ENCODE data around the gene RAG1. TPM values are rescaled to one million over a fixed set of nuclear protein-coding genes. Genes with fewer than 3 reads are reported as not detected.

Gene RAG1
- total and polyA plus RNA-seq, 9 of the 15 experiments (the other 6 are each of a cell fraction or from before 2014, with no cell fraction given): 0.49 to 2.5 (median 1.7) TPM

DNA sequence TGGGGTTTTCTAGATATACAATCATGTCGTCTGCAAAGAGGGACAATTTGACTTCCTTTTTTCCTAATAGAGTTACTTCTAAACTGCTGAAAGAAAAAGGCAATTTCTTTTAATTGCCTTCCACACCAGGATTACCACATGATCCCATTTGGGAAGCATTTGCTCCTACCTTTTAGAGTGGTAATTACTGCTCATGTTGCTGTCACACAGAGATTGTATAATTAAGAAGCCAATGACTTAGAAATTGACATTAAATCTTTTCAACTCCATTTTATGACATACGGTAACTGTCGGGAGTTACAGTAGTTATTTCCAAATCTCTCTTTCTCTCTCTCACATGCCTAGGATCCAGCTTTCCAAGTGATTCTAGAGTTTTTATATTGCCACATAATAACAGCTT is 48.0 kb downstream of the RAG1 start:
- H3K4me2 ChIP-seq (ENCODE audit: insufficient read depth, low read length): no peak overlapping the region
- no peak for FAIRE-seq
- whole genome bisulfite sequencing (ENCODE audit: insufficient coverage, low coverage, missing lambda C conversion rate): 27% methylated on average over 3 of the region's 3 CpGs

More for the DNA sequence above, 48.0 kb downstream of the RAG1 start:
- ChIA-PET POLR2A (no interaction called here), CTCF (ENCODE audit: low intra/inter-chr PET ratio) (interaction anchor here (1.1 kb wide), 1 partner anchor 52 kb away, joined by 3 read pairs; no protein-coding TSS in a partner anchor)
- in situ Hi-C loops (cut with MboI) (no loop called here), intact Hi-C loops (cut with micrococcal nuclease) (no loop called here)
- no peak overlapping the region for H3K9ac ChIP-seq (ENCODE audit: insufficient read depth in 1 of 2, low read depth in 2 of 2, low read length in 2 of 2)
- no TSS peak for BruUV-seq (replicated peaks)
- no peaks in the 10 kb centered on the region for H3K79me2 ChIP-seq (ENCODE audit: control insufficient read depth, insufficient read depth, low read length)
- H4K20me1 ChIP-seq (replicated peaks; ENCODE audit: control insufficient read depth, insufficient read depth, low read length): no peaks in the 10 kb centered on the region
- H3K9me1 ChIP-seq (ENCODE audit: control insufficient read depth, insufficient read depth, low read length): no peaks in the 10 kb centered on the region
- TF ChIP-seq SREBF2 (CRISPR knock-in tag; IDR thresholded peaks at IDR 0.05): no peak
- TF ChIP-seq STAG1 (CRISPR knock-in tag; IDR thresholded peaks at IDR 0.05; ENCODE audit: borderline replicate concordance): no peak
- TF ChIP-seq, protein P1, sequence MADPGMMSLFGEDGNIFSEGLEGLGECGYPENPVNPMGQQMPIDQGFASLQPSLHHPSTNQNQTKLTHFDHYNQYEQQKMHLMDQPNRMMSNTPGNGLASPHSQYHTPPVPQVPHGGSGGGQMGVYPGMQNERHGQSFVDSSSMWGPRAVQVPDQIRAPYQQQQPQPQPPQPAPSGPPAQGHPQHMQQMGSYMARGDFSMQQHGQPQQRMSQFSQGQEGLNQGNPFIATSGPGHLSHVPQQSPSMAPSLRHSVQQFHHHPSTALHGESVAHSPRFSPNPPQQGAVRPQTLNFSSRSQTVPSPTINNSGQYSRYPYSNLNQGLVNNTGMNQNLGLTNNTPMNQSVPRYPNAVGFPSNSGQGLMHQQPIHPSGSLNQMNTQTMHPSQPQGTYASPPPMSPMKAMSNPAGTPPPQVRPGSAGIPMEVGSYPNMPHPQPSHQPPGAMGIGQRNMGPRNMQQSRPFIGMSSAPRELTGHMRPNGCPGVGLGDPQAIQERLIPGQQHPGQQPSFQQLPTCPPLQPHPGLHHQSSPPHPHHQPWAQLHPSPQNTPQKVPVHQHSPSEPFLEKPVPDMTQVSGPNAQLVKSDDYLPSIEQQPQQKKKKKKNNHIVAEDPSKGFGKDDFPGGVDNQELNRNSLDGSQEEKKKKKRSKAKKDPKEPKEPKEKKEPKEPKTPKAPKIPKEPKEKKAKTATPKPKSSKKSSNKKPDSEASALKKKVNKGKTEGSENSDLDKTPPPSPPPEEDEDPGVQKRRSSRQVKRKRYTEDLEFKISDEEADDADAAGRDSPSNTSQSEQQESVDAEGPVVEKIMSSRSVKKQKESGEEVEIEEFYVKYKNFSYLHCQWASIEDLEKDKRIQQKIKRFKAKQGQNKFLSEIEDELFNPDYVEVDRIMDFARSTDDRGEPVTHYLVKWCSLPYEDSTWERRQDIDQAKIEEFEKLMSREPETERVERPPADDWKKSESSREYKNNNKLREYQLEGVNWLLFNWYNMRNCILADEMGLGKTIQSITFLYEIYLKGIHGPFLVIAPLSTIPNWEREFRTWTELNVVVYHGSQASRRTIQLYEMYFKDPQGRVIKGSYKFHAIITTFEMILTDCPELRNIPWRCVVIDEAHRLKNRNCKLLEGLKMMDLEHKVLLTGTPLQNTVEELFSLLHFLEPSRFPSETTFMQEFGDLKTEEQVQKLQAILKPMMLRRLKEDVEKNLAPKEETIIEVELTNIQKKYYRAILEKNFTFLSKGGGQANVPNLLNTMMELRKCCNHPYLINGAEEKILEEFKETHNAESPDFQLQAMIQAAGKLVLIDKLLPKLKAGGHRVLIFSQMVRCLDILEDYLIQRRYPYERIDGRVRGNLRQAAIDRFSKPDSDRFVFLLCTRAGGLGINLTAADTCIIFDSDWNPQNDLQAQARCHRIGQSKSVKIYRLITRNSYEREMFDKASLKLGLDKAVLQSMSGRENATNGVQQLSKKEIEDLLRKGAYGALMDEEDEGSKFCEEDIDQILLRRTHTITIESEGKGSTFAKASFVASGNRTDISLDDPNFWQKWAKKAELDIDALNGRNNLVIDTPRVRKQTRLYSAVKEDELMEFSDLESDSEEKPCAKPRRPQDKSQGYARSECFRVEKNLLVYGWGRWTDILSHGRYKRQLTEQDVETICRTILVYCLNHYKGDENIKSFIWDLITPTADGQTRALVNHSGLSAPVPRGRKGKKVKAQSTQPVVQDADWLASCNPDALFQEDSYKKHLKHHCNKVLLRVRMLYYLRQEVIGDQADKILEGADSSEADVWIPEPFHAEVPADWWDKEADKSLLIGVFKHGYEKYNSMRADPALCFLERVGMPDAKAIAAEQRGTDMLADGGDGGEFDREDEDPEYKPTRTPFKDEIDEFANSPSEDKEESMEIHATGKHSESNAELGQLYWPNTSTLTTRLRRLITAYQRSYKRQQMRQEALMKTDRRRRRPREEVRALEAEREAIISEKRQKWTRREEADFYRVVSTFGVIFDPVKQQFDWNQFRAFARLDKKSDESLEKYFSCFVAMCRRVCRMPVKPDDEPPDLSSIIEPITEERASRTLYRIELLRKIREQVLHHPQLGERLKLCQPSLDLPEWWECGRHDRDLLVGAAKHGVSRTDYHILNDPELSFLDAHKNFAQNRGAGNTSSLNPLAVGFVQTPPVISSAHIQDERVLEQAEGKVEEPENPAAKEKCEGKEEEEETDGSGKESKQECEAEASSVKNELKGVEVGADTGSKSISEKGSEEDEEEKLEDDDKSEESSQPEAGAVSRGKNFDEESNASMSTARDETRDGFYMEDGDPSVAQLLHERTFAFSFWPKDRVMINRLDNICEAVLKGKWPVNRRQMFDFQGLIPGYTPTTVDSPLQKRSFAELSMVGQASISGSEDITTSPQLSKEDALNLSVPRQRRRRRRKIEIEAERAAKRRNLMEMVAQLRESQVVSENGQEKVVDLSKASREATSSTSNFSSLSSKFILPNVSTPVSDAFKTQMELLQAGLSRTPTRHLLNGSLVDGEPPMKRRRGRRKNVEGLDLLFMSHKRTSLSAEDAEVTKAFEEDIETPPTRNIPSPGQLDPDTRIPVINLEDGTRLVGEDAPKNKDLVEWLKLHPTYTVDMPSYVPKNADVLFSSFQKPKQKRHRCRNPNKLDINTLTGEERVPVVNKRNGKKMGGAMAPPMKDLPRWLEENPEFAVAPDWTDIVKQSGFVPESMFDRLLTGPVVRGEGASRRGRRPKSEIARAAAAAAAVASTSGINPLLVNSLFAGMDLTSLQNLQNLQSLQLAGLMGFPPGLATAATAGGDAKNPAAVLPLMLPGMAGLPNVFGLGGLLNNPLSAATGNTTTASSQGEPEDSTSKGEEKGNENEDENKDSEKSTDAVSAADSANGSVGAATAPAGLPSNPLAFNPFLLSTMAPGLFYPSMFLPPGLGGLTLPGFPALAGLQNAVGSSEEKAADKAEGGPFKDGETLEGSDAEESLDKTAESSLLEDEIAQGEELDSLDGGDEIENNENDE (IDR thresholded peaks at IDR 0.05; ENCODE audit: low read depth, low read length): no peak
- TF ChIP-seq, protein P2, sequence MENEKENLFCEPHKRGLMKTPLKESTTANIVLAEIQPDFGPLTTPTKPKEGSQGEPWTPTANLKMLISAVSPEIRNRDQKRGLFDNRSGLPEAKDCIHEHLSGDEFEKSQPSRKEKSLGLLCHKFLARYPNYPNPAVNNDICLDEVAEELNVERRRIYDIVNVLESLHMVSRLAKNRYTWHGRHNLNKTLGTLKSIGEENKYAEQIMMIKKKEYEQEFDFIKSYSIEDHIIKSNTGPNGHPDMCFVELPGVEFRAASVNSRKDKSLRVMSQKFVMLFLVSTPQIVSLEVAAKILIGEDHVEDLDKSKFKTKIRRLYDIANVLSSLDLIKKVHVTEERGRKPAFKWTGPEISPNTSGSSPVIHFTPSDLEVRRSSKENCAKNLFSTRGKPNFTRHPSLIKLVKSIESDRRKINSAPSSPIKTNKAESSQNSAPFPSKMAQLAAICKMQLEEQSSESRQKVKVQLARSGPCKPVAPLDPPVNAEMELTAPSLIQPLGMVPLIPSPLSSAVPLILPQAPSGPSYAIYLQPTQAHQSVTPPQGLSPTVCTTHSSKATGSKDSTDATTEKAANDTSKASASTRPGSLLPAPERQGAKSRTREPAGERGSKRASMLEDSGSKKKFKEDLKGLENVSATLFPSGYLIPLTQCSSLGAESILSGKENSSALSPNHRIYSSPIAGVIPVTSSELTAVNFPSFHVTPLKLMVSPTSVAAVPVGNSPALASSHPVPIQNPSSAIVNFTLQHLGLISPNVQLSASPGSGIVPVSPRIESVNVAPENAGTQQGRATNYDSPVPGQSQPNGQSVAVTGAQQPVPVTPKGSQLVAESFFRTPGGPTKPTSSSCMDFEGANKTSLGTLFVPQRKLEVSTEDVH (IDR thresholded peaks at IDR 0.05; ENCODE audit: low read depth, partially characterized antibody): no peak
- 0 out of 2 replicates have a peak, but pooled peaks have one; percentile 16 for TF ChIP-seq SPI1 (IDR thresholded peaks at IDR 0.05; ENCODE audit: borderline replicate concordance, low read depth, low read length)
- DNase-seq (ENCODE audit: extremely low read depth in 1 of 4, low spot score in 3 of 4): no peak
- H3K27ac ChIP-seq (ENCODE audit: extremely low read depth, low read depth, low read length): no peak overlapping the region
- H3K4me3 ChIP-seq: no peak overlapping the region
- H3K27me3 ChIP-seq (ENCODE audit: control insufficient read depth in 2 of 2, insufficient read depth in 2 of 2, low read length in 2 of 2): no peaks in the 10 kb centered on the region
- no peaks in the 10 kb centered on the region for H3K36me3 ChIP-seq (ENCODE audit: control insufficient read depth, insufficient read depth, low read length)
- no peak overlapping the region for H2AFZ ChIP-seq (ENCODE audit: low read depth, low read length)
- peaks cover 0 to 17% of the 10 kb centered on the region in 2 experiments; a peak in 2 of 5 replicates for H3K4me1 ChIP-seq (replicated peaks in 1 of 2; ENCODE audit: control insufficient read depth in 2 of 2, insufficient read depth in 2 of 2, low read length in 2 of 2)
- ATAC-seq: no peak
- no peaks in the 10 kb centered on the region for H3K9me3 ChIP-seq (replicated peaks; ENCODE audit: control insufficient read depth, insufficient read depth, low read depth, low read length)

Measured in K562 (cell line).